Activated CD8-positive, alpha-beta memory T cell treated with anti-CD3 and anti-CD28 coated beads, Interleukin-2, amount 50 U/mL, for 24 hours (primary cell): ENCODE measurements around the gene ALPK1.

Source experiments
- DNase-seq: peaks from one replicate; pipeline ENCODE4 v3.0.0-alpha.2; 2020; ENCODE audit errors: extremely low read depth

ALPK1 gene

DNA sequence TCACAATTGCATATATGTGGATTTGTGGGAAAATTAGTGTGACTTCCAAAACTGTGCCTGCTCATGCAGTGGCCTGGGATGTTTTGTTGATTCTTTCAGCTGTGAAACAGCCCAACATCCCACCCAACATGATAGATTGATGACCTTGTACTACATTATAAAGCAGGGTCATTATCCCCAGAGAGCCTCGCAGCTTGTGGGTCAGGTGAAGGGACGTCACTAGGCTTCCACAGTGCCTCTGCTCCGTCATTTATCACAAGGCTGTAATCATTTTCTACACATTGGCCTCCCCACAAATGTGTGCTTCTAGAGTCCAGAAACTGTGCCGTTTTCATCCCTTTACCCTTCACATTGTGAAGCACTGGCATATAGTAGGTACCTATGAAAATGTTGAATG is 31.6 kb downstream of the ALPK1 start:
- DNase-seq: no peak

DNA sequence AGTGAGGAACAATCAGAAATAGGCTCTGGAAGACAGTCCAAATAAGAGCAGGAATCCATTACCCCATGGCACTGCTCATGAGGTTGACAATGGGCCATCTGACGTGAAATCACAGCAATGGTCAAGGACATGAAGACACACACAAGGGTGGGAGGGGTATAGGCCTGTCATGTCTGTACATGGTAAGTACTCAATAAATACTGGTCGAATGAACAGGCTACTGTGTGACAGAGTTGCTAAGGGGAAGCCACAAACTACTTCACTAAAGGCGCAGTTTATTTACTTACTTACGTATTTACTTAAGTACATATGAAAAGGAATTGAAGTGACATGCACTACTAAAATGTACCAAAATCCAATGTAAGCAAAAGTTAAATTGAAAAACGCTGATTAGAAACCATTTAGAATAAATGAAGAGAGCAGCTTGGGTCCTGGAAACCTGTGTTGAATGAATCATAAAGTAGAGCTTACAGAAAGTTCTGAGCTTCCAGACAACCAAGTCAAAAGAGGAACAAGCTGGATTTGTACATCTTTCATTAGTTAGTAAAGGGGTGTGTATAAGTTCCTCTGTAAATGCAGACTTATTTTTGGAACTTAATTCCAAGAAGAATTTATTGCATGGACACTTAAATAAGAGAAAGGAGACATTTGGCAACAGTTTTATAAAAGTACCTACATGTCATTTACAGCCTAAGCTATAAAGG is 32.7 kb downstream of the ALPK1 start:
- no peak for DNase-seq

DNA sequence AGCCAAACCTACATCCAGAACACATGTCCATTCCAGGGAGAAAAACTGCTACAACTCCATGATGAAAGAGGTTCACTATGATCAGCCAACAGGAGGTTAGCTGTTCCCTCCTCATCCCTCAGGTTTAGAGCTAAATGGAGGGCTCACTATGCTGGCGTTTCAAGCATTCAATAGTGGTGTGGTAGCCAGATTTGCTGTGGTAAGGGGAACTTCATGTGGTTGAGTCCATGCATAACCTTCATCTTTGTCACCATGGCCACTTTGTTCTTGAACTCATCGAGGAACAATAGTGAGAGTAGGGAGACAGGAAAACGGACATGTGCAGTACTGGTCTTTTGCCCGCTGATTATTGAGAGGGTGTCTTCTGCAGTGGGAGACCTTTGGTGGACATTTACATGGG is 33.8 kb downstream of the ALPK1 start:
- DNase-seq: no peak

DNA sequence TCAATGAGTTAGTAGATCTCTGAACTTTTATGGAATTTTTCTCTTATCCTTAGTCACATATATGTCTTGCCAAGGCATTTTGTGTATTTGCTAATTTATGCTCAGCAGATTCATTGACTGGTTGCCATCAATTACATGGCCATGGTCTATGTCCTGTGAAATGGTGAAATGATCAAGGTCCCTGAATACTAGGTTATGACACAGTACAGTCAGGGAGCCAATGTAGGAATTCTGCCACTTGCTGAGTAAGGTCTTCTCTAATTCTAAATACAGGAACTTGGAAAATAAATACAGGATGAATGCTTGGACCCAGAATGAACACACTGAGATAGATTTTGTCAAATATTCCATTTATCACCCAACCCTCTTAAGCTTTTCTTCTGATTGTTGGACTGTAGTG is 35.2 kb downstream of the ALPK1 start:
- no peak for DNase-seq

DNA sequence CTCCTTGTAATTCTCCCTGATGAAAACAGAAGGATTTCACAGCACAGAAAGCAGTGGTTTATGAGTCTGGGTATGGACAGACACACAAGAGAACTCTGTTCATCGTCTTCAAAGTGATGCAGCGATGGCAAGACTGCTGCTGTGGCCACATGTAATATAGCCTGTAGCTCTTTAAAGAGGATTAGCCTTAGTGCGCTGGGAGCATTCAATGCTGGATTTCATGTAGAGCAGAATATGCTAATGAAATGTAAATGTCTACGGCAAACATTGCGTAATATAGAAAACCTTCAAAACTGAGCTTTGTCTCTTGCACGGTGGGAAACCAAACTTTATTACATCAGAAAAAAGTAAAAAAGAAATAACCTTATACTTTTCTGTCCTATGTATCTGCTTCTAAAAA is 42.9 kb downstream of the ALPK1 start:
- no peak for DNase-seq

DNA sequence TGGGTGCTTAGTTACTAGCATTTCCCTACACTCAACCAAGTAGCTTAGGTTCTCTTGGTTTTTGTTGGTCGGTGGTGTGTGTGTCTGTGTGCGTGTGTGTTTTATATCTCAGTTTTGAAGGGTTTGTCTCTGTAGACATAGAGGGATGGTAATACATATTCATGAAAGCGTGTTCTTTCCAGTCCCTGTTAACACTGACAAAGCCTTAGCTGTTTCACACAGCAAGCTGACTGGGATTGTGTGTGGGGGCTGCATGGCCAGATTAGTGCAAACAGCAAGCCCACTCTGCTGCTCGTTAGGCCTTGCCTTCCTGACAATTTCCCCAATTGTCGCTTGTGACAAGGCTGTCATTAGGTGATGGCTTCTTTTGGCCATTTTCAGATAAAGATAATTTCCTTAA is 43.9 kb downstream of the ALPK1 start:
- DNase-seq: no peak

DNA sequence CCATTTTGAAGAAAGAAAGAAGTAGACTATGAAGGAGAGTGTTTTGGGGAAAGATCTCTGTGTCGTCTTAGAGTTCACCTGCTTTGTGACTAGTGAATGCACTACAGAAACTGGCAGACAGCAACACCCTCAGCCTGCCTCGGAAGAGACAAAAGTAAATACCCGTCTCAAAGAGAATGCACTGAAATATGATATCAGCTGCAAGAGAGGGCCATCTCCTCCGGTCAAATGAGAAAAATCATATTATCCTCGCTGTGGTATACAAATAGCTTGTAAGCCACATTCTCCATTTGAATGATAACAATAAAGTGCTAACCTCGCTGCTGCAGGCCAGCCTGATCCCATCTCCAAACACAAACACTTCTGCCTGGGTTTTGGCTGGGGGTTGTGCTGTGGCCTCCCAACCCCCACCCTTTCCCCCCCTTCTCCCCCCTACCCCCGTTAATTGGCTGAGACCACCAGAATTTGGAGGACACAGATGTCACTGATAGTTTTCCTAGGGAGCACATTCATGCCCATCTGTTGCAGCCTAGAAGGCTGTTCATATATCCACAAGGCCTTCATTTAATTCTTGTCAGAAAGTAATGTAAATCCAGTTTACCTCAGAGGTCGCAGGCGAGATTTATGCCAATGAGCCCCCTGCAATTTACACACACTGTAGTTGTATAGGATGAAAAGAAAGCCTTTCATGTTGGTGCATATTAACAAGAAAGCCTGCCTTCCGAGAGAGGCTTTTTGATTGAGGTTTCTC is 46.3 kb downstream of the ALPK1 start:
- no peak for DNase-seq

DNA sequence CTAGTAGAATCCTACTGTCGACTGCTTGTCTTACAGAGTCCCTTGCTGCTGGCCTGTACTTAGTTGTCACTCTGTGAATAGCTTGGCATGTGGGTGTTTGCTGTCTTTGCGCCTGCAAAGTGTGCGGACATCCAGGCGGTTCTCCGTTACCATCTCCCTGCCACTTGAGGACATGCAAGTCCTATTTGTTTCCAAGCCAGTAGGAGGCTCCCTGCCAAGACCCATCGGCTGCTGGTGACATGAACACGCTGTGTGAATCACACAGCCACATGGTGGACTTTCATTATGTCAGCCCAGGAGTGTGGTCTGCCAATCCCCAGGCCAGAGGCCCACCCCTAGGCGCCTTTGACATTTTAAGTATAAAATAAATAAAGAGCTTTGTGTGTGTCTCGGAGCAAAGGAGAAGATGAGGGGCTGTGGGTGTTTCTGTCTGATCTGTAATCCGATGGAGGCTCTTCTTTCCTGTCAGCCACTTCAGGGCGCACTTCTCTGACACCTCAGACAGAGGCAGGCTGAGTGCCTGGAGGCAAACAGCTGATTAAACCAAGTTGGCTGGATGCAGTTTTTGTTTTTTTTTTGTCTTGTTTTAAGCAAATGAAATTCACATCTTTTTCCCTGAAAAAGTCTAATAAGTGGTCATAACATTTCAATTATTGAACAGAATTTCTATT is 51.5 kb downstream of the ALPK1 start:
- DNase-seq: no peak

DNA sequence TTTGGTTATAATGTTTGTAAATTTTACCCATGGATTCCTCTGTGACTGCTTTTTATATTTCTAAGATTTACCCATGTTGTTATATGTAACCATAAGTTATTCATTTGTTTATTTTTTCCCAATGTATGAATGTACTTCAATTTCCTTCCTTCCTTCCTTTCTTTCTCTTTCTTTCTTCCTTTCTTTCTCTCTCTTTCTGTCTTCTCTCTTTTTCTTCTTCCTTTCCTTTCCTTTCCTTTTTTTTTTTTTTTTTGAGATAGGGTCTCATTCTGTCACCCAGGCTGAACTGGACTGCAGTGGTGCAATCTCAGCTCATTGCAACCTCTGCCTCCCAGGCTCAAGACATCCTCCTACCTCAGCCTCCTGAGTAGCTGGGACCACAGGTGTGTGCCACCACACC is 55.6 kb downstream of the ALPK1 start:
- DNase-seq: no peak

DNA sequence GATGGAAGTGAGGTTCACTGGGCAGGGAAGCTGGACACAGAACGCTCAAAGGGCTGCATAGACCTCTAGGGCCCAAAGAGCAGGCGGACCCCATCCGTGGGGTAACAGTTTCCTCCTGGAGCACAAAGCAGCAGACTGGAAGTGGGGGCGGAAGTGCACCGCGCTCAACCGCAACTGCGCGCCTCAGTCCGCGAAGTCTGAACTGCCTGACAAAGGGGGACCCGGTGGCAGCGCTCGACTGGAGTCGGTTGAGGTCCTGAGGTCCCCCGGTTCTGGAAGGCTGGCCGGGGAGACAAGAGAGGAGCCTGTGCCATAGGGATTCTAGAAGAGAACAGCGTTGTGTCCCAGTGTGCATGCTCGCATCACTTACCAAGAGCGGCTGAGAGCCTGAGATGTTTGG is 58.5 kb downstream of the ALPK1 start:
- DNase-seq: no peak

DNA sequence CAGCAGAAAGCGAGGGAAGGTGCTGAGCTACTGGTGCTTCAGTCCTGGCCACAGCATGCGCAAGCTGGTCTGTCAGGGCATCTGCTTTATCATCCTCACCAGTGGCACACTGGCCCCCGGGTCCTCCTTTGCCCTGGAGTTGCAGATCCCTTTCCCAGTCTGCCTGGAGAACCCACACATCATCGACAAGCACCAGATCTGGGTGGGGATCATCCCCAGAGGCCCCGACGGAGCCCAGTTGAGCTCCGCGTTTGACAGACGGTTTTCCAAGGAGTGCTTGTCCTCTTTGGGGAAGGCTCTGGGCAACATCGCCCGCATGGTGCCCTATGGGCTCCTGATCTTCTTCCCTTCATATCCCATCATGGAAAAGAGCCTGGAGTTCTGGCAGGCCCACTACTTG is 60.3 kb downstream of the ALPK1 start:
- no peak for DNase-seq

DNA sequence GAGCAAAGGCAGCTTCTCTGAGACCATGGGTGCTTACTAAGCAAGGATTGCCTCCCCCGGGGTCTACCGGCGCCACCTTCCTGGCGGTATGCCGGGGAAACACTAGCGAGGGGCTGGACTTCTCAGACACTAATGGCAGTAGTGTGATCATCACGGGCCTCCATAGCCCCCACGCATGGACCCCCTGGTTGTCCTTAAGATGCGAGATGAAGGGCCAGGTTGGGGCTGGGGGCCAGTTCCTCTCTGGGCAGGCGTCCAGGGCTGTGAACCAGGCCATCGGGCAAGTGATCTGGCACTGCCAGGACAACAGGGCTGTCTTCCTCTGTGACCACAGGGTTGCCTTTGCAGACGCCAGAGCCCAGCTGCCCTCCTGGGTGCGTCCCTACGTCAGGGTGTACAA is 60.7 kb downstream of the ALPK1 start:
- no peak for DNase-seq

DNA sequence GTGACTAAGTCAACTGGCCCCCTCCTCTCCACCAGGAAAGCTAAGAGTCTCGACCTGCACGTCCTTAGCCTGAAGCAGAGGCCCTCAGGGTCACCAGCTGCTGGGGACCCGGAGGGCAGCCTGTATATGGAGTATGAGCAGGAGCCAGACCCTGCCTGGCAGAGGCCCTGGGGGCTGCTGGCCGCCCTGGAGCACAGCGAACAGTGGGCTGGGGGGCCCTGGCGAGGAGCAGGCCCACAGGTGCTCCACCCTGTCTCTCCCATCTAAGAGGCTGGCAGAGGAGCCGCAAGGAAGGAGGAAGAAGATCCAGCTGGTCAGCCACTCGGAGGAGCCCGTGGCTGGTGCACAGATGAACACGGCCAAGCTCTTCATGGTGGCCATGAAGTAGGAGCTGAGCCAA is 61.2 kb downstream of the ALPK1 start:
- no peak for DNase-seq

DNA sequence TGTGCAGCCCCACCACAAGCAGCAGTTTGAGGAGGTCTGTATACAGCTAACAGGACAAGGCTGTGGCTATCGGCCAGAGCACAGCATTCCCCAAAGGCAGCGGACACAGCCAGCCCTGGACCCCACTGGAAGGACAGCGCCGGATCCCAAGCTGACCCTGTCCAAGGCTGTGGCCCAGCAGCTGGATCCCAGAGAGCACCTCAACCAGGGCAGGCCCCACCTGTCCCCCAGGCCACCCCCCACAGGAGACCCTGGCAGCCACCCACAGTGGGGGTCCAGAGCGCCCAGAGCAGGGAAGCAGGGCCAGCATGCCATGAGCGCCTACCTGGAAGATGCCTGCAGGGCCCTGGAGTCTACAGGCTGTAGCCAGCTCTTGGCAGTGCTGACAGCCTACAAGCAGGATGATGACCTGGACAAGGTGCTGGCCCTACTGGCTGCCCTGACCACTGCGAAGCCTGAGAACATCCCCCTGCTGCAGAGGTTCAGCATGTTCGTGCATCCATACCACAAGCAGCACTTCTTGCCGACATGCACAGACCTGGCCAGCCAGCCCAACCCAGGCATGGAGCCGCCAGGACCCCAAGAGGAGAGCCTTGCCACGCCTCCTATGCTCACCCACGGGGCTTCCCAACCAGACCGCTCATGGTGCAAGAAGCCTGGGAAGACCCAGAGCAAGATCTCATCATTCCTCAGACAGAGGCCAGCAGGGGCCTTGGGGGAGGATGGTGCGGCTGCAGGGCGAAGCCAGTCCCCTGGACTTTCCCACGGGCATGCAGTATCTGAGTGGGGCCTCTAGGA is 62.0 kb downstream of the ALPK1 start:
- no peak for DNase-seq

DNA sequence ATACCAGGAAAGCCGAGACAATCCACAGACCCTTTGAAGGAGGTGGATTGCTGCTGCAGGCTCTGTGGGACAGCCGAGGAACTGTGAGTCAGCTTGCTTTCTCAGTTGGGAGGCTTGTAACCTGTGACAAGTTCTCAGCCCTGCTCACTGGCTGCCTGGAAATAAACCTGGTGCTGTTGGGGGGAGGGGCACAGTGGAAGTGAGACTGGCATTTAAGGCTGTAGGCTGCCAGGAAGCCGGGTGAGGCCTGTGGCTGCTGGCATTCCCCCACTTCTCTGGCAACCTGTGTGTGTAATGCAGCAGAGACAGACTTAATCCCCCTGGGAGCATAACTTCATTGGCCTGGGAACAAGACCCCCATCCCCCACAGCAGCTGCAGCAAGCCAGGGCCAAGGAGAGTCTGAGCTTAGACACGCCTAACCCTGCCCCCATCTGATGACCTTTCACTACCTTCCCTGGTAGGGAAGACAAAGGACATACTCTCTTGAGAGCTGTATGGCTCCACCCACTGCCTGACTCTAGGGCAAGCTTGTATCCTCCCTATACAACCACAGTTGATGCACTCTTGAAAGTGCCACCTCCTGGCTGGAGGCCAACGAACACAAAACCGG is 64.1 kb downstream of the ALPK1 start:
- DNase-seq: no peak

DNA sequence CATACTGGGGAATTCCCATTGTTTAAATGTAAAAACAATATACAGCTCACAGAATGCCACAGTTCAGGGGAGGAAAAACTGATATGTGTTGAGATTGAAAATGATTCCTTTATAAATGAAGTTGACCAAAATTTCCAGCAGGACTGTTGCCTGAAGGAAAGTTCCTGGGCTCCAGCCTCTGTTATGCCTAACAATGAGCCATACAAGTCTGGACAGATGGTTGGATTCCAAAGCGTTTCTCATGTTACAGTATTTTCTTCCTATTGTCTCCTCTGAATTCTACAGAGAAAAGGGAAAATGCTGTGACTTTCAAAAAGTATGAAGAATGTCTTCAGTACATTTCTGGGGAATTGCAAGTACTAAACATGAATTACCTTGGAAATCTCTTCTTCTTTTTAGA is 73.3 kb downstream of the ALPK1 start:
- no peak for DNase-seq

DNA sequence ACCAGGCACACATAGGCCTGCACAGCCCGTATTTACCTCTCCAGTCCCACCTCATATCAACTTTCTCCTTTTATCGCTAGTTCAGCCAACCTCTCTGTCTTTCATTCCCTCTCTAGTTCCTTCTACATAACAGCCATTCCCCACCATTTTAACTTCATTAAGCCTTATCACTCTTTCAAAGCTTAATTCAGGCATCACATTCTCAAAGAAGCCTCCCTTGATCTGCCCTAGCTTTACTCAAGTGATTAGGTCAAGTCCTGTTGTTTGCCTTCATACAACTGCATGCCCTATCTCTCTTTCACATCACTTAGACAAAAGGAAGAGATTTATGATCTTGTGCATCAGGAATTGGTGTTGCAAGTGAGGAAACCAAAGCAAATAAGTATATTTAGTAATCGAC is 74.2 kb downstream of the ALPK1 start:
- no peak for DNase-seq

DNA sequence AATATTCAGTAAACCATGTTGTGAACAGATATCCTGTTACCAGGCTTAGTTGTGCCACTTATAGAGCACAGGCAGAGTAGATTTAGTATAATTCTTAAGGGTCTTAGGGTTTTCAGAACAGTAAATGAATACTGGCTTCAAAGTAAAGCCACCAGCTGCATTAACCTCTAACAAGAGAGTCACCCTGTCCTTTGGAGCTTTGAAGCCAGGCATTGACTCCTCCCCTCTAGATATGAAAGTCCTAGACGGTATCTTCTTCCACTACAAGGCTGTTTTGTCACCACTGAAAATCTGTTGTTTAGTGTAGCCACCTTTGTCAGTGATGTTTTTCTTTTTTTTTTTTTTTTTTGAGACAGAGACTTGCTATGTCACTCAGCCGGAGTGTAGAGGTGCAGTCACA is 77.7 kb downstream of the ALPK1 start:
- no peak for DNase-seq

DNA sequence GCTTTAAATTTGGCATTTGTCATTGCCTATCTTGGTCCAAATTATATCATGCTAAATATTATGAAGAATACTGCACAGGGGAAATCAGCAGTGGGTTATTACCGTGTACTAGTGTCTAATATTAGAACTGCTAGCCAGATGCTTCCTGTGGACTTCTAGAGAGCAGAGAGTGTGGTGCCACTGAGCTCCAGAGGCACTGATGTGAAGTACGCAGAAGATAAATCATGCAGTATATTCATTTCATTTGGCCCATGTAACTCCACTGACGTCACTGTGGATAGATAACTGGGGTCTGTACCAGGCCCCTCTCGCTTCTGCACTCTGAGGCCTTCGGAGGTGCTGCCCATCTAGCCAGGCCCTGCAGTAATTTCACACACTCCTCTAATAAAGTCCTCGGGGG is 80.0 kb downstream of the ALPK1 start:
- DNase-seq: no peak

DNA sequence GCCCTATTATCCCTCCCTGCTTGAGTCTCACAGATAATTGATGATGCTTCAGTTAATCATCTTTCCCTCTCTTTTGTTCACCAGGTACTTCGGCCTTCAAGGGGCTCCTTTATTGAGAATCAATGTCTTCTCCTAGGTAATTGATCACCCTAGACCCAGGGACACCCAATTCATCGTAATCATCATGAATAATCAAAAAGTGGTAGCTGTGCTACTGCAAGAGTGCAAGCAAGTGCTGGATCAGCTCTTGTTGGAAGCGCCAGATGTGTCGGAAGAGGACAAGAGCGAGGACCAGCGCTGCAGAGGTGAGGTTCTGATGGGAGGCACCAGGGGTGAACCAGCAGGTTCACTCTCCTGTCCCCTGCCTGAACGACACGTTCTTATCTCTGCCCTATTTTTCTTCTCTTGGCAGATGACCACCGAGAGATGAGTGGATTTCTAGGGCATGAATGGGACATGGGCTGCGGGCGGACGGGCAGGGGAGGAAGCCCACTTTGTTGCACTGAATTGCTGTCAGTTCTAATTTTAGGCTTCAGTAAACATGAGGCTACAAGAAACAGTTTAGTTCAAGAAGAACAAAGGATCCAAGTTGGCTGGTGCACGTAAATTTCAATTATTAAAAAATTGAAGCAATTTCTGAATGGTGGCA is 80.5 kb downstream of the ALPK1 start:
- DNase-seq: no peak

DNA sequence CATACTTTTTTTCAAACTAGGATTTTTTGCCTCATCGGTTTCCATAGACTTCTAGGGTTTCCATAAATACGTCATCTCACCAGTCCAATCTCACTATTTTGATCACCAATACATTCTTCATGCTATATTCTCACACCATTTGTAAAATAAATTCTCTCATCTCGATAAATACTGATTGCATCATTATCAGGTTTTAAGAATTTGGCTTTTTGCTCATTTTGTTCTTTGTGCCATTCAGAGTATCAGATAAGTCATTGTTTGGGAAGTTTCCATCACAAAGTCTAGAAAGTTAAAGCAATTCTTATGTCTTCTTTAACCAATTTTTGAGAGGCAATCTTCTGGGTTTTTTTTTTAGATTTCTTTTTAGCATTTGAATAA is 81.1 kb downstream of the ALPK1 start:
- no peak for DNase-seq
